Muscle of leg (tissue), 11 donors: Measurements from ENCODE around the gene DGCR6L. TPM values are rescaled to one million over a fixed set of nuclear protein-coding genes. Genes with fewer than 3 reads are reported as not detected.
"Not testable (repeated sequence)": the region's sequence is repeated elsewhere in the genome, so short reads cannot be mapped to it uniquely, and the experiment has no call there.

ENCODE experiments used
- DNase-seq: peaks from one replicate; pipeline ENCODE4 v3.0.0; 2013
- H3K27ac ChIP-seq: one replicate; pipeline ENCODE4 v1.5.1; 2013; ENCODE audit warnings: mild to moderate bottlenecking, low read length, control low read depth
- H3K27me3 ChIP-seq: one replicate; pipeline ENCODE4 v1.6.1; 2013; ENCODE audit warnings: low read length; ENCODE audit not compliant: control insufficient read depth, insufficient read depth
- H3K36me3 ChIP-seq: one replicate; pipeline ENCODE4 v1.6.1; 2013; ENCODE audit warnings: low read length; ENCODE audit not compliant: control insufficient read depth, insufficient read depth
- H3K4me1 ChIP-seq: one replicate; pipeline ENCODE4 v1.6.1; 2013; ENCODE audit warnings: low read length; ENCODE audit not compliant: control insufficient read depth, insufficient read depth
- H3K4me3 ChIP-seq: one replicate; pipeline ENCODE4 v1.5.1; 2013; ENCODE audit warnings: low read length, control low read depth
- H3K9me3 ChIP-seq: replicated peaks from 2 replicates; pipeline ENCODE4 v1.6.1; 2013; ENCODE audit warnings: low read depth, low read length; ENCODE audit not compliant: control insufficient read depth
- WGBS: methylation state at CpG from one replicate; pipeline ENCODE4 v1.1.5; 2013; ENCODE audit warnings: missing lambda C conversion rate; ENCODE audit not compliant: insufficient coverage; 5-methylcytosine and 5-hydroxymethylcytosine counted together
- polyA plus RNA-seq, 8 donors: library from polyadenylated mRNA; unstranded; fragments of 120-200 nt; gene quantifications; one replicate each; pipeline versions ENCODE4 v1.2.1 to v1.2.3, GENCODE V29; 2013; ENCODE audit warnings: inconsistent platforms in 1 of 8, low replicate concordance in 1 of 8; ENCODE audit not compliant: insufficient read length in 8 of 8, insufficient read depth in 1 of 8
- total RNA-seq: library from RNA; stranded (reverse); fragments of 120-200 nt; gene quantifications from one replicate; pipeline ENCODE4 v1.2.4, GENCODE V29; 2013

The DGCR6L gene
- total and polyA plus RNA-seq, 9 donors, result 60.9 to 152 (median 72.1) TPM

GRCh38 chr22:20268279-20269012, 51.4 kb downstream of the DGCR6L start, which contains the start of gene RTN4R:
Gene RTN4R (minus strand): TSS chr22:20268318. CDS start chr22:20268092, 226 bp downstream.
- peak; percentile 69 for DNase-seq
- H3K4me3 ChIP-seq, result peak within 1 kb of the TSS; percentile 36
- H3K36me3 ChIP-seq, result no peaks in the 10 kb centered on the region
- H3K27me3 ChIP-seq, result no peaks in the 10 kb centered on the region
- no peak within 1 kb of the TSS for H3K27ac ChIP-seq
- H3K4me1 ChIP-seq, result peaks cover 60% of the 10 kb centered on the region
- H3K9me3 ChIP-seq, result no peaks in the 10 kb centered on the region
- WGBS, result 10% methylated on average over 44 of the region's 58 CpGs

- H3K27me3 ChIP-seq, result no peaks in the 10 kb centered on the region
- under 1% methylated on average over 92 of the region's 101 CpGs for WGBS
- no peak overlapping the region for H3K27ac ChIP-seq
- H3K9me3 ChIP-seq, result no peaks in the 10 kb centered on the region
- H3K4me3 ChIP-seq, result peak overlapping the region; percentile 36
- no peak for DNase-seq
- H3K36me3 ChIP-seq, result no peaks in the 10 kb centered on the region
- peaks cover 53% of the 10 kb centered on the region for H3K4me1 ChIP-seq
These were observed 52.2 kb downstream of the DGCR6L start for GRCh38 chr22:20267441-20268278.

- H3K27me3 ChIP-seq, H3K27ac ChIP-seq, H3K9me3 ChIP-seq, DNase-seq, H3K36me3 ChIP-seq: not testable (repeated sequence)
- Histone ChIP-seq H3K4me1 (peaks cover 45% of the 10 kb centered on the region), H3K4me3 (peak overlapping the region; percentile 36)
- WGBS, result 51% methylated on average over 27 of the region's 33 CpGs
These were observed 53.0 kb downstream of the DGCR6L start for GRCh38 chr22:20266667-20267440.

- H3K4me3 ChIP-seq, H3K36me3 ChIP-seq, DNase-seq, H3K27ac ChIP-seq, H3K27me3 ChIP-seq, H3K9me3 ChIP-seq: not testable (repeated sequence)
- no CpG with 5 or more reads among the region's 15 CpGs for WGBS
- peaks cover 37% of the 10 kb centered on the region for H3K4me1 ChIP-seq
These were observed 53.8 kb downstream of the DGCR6L start for GRCh38 chr22:20265772-20266666.

- H3K4me3 ChIP-seq, result no peak overlapping the region
- no peak for DNase-seq
- H3K27ac ChIP-seq, result no peak overlapping the region
- H3K36me3 ChIP-seq, result no peaks in the 10 kb centered on the region
- H3K27me3 ChIP-seq, result no peaks in the 10 kb centered on the region
- no peaks in the 10 kb centered on the region for H3K9me3 ChIP-seq
- WGBS, result 74% methylated on average over 9 of the region's 21 CpGs
- H3K4me1 ChIP-seq, result peaks cover 31% of the 10 kb centered on the region
These were observed 55.0 kb downstream of the DGCR6L start for GRCh38 chr22:20264614-20265452.

Other genes with a start within 250 kb of the DGCR6L start
- 27.1 TPM for gene DGCR8, start 239.8 kb downstream of the DGCR6L start, total RNA-seq
- 10 to 100 TPM; 31.7 to 48.7 (median 39.6) TPM for gene DGCR8, start 239.8 kb downstream of the DGCR6L start, polyA plus RNA-seq
- 129 TPM for gene RANBP1, start 204.0 kb downstream of the DGCR6L start, total RNA-seq
- 100 to 1,000 TPM; 106 to 127 (median 115) TPM for gene RANBP1, start 204.0 kb downstream of the DGCR6L start, polyA plus RNA-seq
- gene TRMT2A, start 202.8 kb downstream of the DGCR6L start, total RNA-seq, result 44.2 TPM
- 10 to 100 TPM; 32.2 to 54.6 (median 47.1) TPM for gene TRMT2A, start 202.8 kb downstream of the DGCR6L start, polyA plus RNA-seq
- 13.7 TPM for gene ZDHHC8, start 188.3 kb downstream of the DGCR6L start, total RNA-seq
- 10 to 100 TPM; 34.8 to 52.8 (median 42.7) TPM for gene ZDHHC8, start 188.3 kb downstream of the DGCR6L start, polyA plus RNA-seq
- gene CCDC188, start 169.0 kb downstream of the DGCR6L start, total RNA-seq, result 0.93 TPM
- gene CCDC188, start 169.0 kb downstream of the DGCR6L start, polyA plus RNA-seq, result 1 to 10 TPM in 6 of 8 donors, under 1 TPM in 2; 0.84 to 2.8 (median 1.7) TPM
- 7.3 TPM for gene RTN4R, start 51.7 kb downstream of the DGCR6L start, total RNA-seq
- 10 to 100 TPM in 7 of 8 donors, 1 to 10 TPM in 1; 9.2 to 19.0 (median 13.9) TPM for gene RTN4R, start 51.7 kb downstream of the DGCR6L start, polyA plus RNA-seq
- 12.6 TPM for gene ZNF74, start 74.1 kb upstream of the DGCR6L start, total RNA-seq
- 10 to 100 TPM; 11.7 to 24.4 (median 16.9) TPM for gene ZNF74, start 74.1 kb upstream of the DGCR6L start, polyA plus RNA-seq
- 8.9 TPM for gene SCARF2, start 117.8 kb upstream of the DGCR6L start, total RNA-seq
- gene SCARF2, start 117.8 kb upstream of the DGCR6L start, polyA plus RNA-seq, result 10 to 100 TPM; 11.8 to 22.9 (median 20.1) TPM
- 37.4 TPM for gene KLHL22, start 175.7 kb upstream of the DGCR6L start, total RNA-seq
- gene KLHL22, start 175.7 kb upstream of the DGCR6L start, polyA plus RNA-seq, result 10 to 100 TPM; 31.3 to 39.9 (median 34.6) TPM
- gene MED15, start 187.6 kb upstream of the DGCR6L start, total RNA-seq, result 15.3 TPM
- gene MED15, start 187.6 kb upstream of the DGCR6L start, polyA plus RNA-seq, result 10 to 100 TPM; 33.2 to 52.4 (median 42.9) TPM